A549 (cell line): ENCODE measurements around the gene C11orf68. TPM values are rescaled to one million over a fixed set of nuclear protein-coding genes. Genes with fewer than 3 reads are reported as not detected.

Source experiments
- ATAC-seq, 2 experiments: fragments of 200-7000 bp in 1 of 2; fragments of >200 bp in 1 of 2; cut with Nextera tagmentation in 1 of 2; cut with Tn5 transposase in 1 of 2; 3 replicates each; pipeline versions ENCODE4 v1.8.0 to v1.9.1; 2018 to 2020; ENCODE audit warnings: mild to moderate bottlenecking in 1 of 2, moderate library complexity in 1 of 2
- CTCF ChIA-PET: fragments of 300-600 bp; sonication (Branson Sonifier 250); formaldehyde crosslinking; extraction: SDS; loops from one replicate; lab custom pipeline; 2021; ENCODE audit warnings: antibody characterized with exemption, inconsistent platforms; lab: Yijun Ruan, JAX
- POLR2A ChIA-PET: fragments of 350-600 bp; formaldehyde crosslinking; extraction: SDS; loops from one replicate; lab custom pipeline; 2021; ENCODE audit warnings: antibody characterized with exemption, inconsistent platforms; lab: Yijun Ruan, JAX
- DNase-seq, 2 experiments: peaks; one replicate each; pipeline versions ENCODE4 v3.0.0 to v3.0.0-alpha.2; 2011 to 2016; ENCODE audit warnings: low read depth in 1 of 2, low spot score in 1 of 2
- FAIRE-seq: peaks from 2 replicates; lab custom pipeline; 2011; peaks lifted over from hg19 to GRCh38; lab: Jason Lieb, UNC
- H3K27ac ChIP-seq, 2 experiments: fragments of >200 bp; sonication (Bioruptor Twin); formaldehyde crosslinking; 3 replicates each; pipeline ENCODE4 v1.5.1; 2016 to 2017
- H3K4me1 ChIP-seq: fragments of >200 bp; sonication (Bioruptor Twin); formaldehyde crosslinking; 3 replicates; pipeline ENCODE4 v1.6.1; 2016
- H3K4me2 ChIP-seq: fragments of >200 bp; sonication (Bioruptor Twin); formaldehyde crosslinking; 3 replicates; pipeline ENCODE4 v1.6.1; 2016
- H3K4me3 ChIP-seq: fragments of >200 bp; sonication (Bioruptor Twin); formaldehyde crosslinking; 3 replicates; pipeline ENCODE4 v1.5.1; 2016
- H3K9me3 ChIP-seq: fragments of >200 bp; sonication (Bioruptor Twin); formaldehyde crosslinking; 3 replicates; pipeline ENCODE4 v1.6.1; 2016
- CEBPB ChIP-seq, 2 experiments: fragments of >200 bp in 1 of 2; sonication (Bioruptor Twin) in 1 of 2; formaldehyde crosslinking in 1 of 2; IDR thresholded peaks; 2 replicates each; pipeline ENCODE4 v1.6.1; 2012 to 2016
- CHD2 ChIP-seq: fragments of 150-350 bp; IDR thresholded peaks from 2 replicates; pipeline ENCODE4 v1.6.1; 2014; ENCODE audit warnings: low read length; ENCODE audit not compliant: partially characterized antibody
- CHD4 ChIP-seq: fragments of 200-600 bp; sonication (generic); IDR thresholded peaks from 2 replicates; pipeline ENCODE4 v1.6.1; 2016; ENCODE audit warnings: antibody characterized with exemption, mild to moderate bottlenecking, borderline replicate concordance
- HOXA7 ChIP-seq: fragments of 250-450 bp; sonication (Bioruptor Pico); IDR thresholded peaks from 2 replicates; pipeline ENCODE4 v1.5.0; 2020; ENCODE audit warnings: mild to moderate bottlenecking, moderate library complexity
- MAZ ChIP-seq: fragments of 150-350 bp; IDR thresholded peaks from 2 replicates; pipeline ENCODE4 v1.6.1; 2014; ENCODE audit warnings: antibody characterized with exemption, low read depth, low read length, borderline replicate concordance
- NPAS2 ChIP-seq: fragments of 250-450 bp; sonication (Bioruptor Pico); IDR thresholded peaks from 2 replicates; pipeline ENCODE4 v1.8.0; 2022; ENCODE audit warnings: mild to moderate bottlenecking, moderate library complexity, borderline replicate concordance
- RAD21 ChIP-seq, 2 experiments: fragments of >200 bp in 1 of 2; sonication (Bioruptor Twin) in 1 of 2; formaldehyde crosslinking in 1 of 2; IDR thresholded peaks in 1 of 2; conservative IDR thresholded peaks in 1 of 2; 2 replicates in 1 of 2; 3 replicates in 1 of 2; pipeline ENCODE4 v1.6.1; 2012 to 2018; ENCODE audit warnings: inconsistent platforms in 1 of 2
- WGBS: methylation state at CpG from one replicate; pipeline ENCODE4 v1.1.6; 2017; ENCODE audit errors: missing lambda C conversion rate; 5-methylcytosine and 5-hydroxymethylcytosine counted together
- polyA plus RNA-seq, 4 experiments: library from polyadenylated mRNA; depleted of rRNA in 3 of 4; stranded (reverse); fragments of >200 nt; fragmentation: RNase III in 1 of 4; extraction: RNeasy Plus Mini Kit Qiagen cat#74134 plus additional on column Dnase treatment in 1 of 4; gene quantifications; 2 replicates in 3 of 4; 3 replicates in 1 of 4; pipeline ENCODE4 v1.2.3, GENCODE V29; 2011 to 2017
- TF ChIP-seq, protein P1 (sequence below): IDR thresholded peaks from 2 replicates; pipeline ENCODE4 v1.6.1; 2012; ENCODE audit warnings: low read depth, borderline replicate concordance
- TF ChIP-seq, protein P2 (sequence below): fragments of >200 bp; sonication (Bioruptor Twin); formaldehyde crosslinking; IDR thresholded peaks from 3 replicates; pipeline ENCODE4 v1.5.1; 2016
- TF ChIP-seq, protein P3 (sequence below): fragments of 250-450 bp; sonication (Bioruptor Pico); IDR thresholded peaks from 2 replicates; pipeline ENCODE4 v1.5.0; 2020; ENCODE audit warnings: low read depth, mild to moderate bottlenecking, moderate library complexity
- TF ChIP-seq, protein P4 (sequence below): fragments of 250-450 bp; sonication (Bioruptor Pico); IDR thresholded peaks from 2 replicates; pipeline ENCODE4 v1.5.0; 2021; ENCODE audit warnings: mild to moderate bottlenecking, moderate library complexity, borderline replicate concordance
- TF ChIP-seq, protein P5 (sequence below): IDR thresholded peaks from 2 replicates; pipeline ENCODE4 v1.6.1; 2012
- TF ChIP-seq, protein P6 (sequence below): fragments of >200 bp; sonication (Bioruptor Twin); formaldehyde crosslinking; IDR thresholded peaks from 3 replicates; pipeline ENCODE4 v1.6.1; 2016
- TF ChIP-seq, protein P7 (sequence below): fragments of 450-650 bp; IDR thresholded peaks from 2 replicates; pipeline ENCODE4 v1.6.1; 2014; ENCODE audit warnings: antibody characterized with exemption

C11orf68 gene
- polyA plus RNA-seq, 2 of the 4 experiments (the other 2 are of a cell fraction): 10.6 to 17.0 TPM

DNA sequence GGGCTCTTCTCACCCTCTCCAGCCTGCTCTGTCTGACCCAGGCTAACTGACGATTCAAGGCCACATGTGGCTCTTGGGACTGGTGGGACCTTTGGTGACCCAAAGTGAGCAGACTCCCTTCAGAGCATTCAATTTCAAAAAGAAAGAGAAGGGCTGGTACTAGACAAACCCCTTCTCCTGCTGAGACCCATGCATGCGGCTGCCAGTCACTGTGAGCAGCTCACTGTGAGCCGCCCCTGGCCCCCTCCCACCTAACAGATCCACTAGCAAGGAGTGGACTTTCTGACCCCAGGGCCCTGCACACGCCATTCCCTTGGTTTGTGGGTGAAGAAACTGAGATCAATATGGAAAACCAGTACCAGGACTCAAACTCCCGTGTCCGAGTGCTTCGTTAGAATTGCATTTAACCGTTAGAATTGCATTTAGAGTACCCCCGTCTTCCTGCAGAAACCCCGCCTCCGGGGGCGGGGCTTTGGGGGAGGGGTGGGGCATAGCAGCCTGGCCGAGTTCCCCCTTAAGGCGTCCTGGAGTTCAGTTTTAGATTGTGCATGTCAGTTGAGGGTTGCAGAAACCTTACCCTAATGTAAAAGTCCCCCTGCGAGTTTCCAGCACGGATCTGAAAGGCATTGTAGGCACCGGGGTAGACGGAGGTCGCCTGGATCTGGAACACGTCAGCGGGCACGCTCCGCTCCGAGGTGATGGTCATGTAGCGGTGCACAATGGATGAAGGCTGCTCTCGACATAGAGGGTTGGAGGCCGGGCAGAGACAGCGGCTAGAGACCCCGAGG, 51.4 kb downstream of the C11orf68 start:
- TF ChIP-seq, protein P1, sequence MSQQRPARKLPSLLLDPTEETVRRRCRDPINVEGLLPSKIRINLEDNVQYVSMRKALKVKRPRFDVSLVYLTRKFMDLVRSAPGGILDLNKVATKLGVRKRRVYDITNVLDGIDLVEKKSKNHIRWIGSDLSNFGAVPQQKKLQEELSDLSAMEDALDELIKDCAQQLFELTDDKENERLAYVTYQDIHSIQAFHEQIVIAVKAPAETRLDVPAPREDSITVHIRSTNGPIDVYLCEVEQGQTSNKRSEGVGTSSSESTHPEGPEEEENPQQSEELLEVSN: no peak
- TF ChIP-seq, protein P2, sequence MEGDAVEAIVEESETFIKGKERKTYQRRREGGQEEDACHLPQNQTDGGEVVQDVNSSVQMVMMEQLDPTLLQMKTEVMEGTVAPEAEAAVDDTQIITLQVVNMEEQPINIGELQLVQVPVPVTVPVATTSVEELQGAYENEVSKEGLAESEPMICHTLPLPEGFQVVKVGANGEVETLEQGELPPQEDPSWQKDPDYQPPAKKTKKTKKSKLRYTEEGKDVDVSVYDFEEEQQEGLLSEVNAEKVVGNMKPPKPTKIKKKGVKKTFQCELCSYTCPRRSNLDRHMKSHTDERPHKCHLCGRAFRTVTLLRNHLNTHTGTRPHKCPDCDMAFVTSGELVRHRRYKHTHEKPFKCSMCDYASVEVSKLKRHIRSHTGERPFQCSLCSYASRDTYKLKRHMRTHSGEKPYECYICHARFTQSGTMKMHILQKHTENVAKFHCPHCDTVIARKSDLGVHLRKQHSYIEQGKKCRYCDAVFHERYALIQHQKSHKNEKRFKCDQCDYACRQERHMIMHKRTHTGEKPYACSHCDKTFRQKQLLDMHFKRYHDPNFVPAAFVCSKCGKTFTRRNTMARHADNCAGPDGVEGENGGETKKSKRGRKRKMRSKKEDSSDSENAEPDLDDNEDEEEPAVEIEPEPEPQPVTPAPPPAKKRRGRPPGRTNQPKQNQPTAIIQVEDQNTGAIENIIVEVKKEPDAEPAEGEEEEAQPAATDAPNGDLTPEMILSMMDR: no peak
- TF ChIP-seq, protein P3, sequence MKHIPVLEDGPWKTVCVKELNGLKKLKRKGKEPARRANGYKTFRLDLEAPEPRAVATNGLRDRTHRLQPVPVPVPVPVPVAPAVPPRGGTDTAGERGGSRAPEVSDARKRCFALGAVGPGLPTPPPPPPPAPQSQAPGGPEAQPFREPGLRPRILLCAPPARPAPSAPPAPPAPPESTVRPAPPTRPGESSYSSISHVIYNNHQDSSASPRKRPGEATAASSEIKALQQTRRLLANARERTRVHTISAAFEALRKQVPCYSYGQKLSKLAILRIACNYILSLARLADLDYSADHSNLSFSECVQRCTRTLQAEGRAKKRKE (CRISPR knock-in tag): no peak
- TF ChIP-seq NPAS2: no peak
- TF ChIP-seq, protein P4, sequence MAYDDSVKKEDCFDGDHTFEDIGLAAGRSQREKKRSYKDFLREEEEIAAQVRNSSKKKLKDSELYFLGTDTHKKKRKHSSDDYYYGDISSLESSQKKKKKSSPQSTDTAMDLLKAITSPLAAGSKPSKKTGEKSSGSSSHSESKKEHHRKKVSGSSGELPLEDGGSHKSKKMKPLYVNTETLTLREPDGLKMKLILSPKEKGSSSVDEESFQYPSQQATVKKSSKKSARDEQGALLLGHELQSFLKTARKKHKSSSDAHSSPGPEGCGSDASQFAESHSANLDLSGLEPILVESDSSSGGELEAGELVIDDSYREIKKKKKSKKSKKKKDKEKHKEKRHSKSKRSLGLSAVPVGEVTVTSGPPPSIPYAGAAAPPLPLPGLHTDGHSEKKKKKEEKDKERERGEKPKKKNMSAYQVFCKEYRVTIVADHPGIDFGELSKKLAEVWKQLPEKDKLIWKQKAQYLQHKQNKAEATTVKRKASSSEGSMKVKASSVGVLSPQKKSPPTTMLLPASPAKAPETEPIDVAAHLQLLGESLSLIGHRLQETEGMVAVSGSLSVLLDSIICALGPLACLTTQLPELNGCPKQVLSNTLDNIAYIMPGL (CRISPR knock-in tag): no peak
- TF ChIP-seq CEBPB (IDR thresholded peaks at IDR 0.05): no peak
- TF ChIP-seq MAZ: no peak
- TF ChIP-seq CHD2: no peak
- TF ChIP-seq, protein P5, sequence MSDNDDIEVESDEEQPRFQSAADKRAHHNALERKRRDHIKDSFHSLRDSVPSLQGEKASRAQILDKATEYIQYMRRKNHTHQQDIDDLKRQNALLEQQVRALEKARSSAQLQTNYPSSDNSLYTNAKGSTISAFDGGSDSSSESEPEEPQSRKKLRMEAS: no peak
- TF ChIP-seq, protein P6, sequence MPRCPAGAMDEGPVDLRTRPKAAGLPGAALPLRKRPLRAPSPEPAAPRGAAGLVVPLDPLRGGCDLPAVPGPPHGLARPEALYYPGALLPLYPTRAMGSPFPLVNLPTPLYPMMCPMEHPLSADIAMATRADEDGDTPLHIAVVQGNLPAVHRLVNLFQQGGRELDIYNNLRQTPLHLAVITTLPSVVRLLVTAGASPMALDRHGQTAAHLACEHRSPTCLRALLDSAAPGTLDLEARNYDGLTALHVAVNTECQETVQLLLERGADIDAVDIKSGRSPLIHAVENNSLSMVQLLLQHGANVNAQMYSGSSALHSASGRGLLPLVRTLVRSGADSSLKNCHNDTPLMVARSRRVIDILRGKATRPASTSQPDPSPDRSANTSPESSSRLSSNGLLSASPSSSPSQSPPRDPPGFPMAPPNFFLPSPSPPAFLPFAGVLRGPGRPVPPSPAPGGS: no peak
- TF ChIP-seq RAD21 (conservative IDR thresholded peaks at IDR 0.05 in 1 of 2, IDR thresholded peaks at IDR 0.05 in 1 of 2): no peak
- TF ChIP-seq CHD4: no peak
- TF ChIP-seq, protein P7, sequence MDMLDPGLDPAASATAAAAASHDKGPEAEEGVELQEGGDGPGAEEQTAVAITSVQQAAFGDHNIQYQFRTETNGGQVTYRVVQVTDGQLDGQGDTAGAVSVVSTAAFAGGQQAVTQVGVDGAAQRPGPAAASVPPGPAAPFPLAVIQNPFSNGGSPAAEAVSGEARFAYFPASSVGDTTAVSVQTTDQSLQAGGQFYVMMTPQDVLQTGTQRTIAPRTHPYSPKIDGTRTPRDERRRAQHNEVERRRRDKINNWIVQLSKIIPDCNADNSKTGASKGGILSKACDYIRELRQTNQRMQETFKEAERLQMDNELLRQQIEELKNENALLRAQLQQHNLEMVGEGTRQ: no peak
- no peak for TF ChIP-seq HOXA7 (CRISPR knock-in tag)
- H3K4me1 ChIP-seq: no peaks in the 10 kb centered on the region
- ChIA-PET CTCF (interaction anchor here (0.9 to 7.5 kb wide), 9 partner anchors 7 to 156 kb away, joined by 3 to 158 read pairs (median 5); partner anchors contain the start of genes CCDC85B, CFL1, FIBP and KAT5), POLR2A (interaction anchor here (1.1 to 2.9 kb wide), 2 partner anchors 8 to 9 kb away, joined by 4 to 15 read pairs; partner anchors contain the start of genes CFL1 and MUS81)
- H3K4me3 ChIP-seq: no peak overlapping the region
- DNase-seq (no peak), ATAC-seq (no peak), FAIRE-seq (no peak)
- H3K9me3 ChIP-seq: no peaks in the 10 kb centered on the region
- H3K27ac ChIP-seq: no peak overlapping the region
- 79% methylated on average over 29 of the region's 29 CpGs for WGBS
- H3K4me2 ChIP-seq: no peak overlapping the region

Other genes with a start within 250 kb of the C11orf68 start
- gene KAT5, start 206.8 kb downstream of the C11orf68 start, polyA plus RNA-seq (2011; rRNA removed): 25.8 and 34.6 TPM in 2 replicates
- gene KAT5, start 206.8 kb downstream of the C11orf68 start, polyA plus RNA-seq (2017; fragmentation: RNase III; extraction: RNeasy Plus Mini Kit Qiagen cat#74134 plus additional on column Dnase treatment): 39.8 to 44.7 TPM (median 41.2 TPM) in 3 replicates
- 15.1 and 15.8 TPM in 2 replicates for gene RNASEH2C, start 198.3 kb downstream of the C11orf68 start, polyA plus RNA-seq (2011; rRNA removed)
- 36.4 to 39.3 TPM (median 36.9 TPM) in 3 replicates for gene RNASEH2C, start 198.3 kb downstream of the C11orf68 start, polyA plus RNA-seq (2017; fragmentation: RNase III; extraction: RNeasy Plus Mini Kit Qiagen cat#74134 plus additional on column Dnase treatment)
- 5.2 and 5.8 TPM in 2 replicates for gene AP5B1, start 138.1 kb downstream of the C11orf68 start, polyA plus RNA-seq (2011; rRNA removed)
- gene AP5B1, start 138.1 kb downstream of the C11orf68 start, polyA plus RNA-seq (2017; fragmentation: RNase III; extraction: RNeasy Plus Mini Kit Qiagen cat#74134 plus additional on column Dnase treatment): 9.0 to 10.2 TPM (median 9.2 TPM) in 3 replicates
- not detected in 2 replicates for gene OVOL1, start 132.0 kb downstream of the C11orf68 start, polyA plus RNA-seq (2011; rRNA removed)
- gene OVOL1, start 132.0 kb downstream of the C11orf68 start, polyA plus RNA-seq (2017; fragmentation: RNase III; extraction: RNeasy Plus Mini Kit Qiagen cat#74134 plus additional on column Dnase treatment): not detected in 3 replicates
- gene SNX32, start 85.1 kb downstream of the C11orf68 start, polyA plus RNA-seq (2011; rRNA removed): not detected in 2 replicates
- 0.04 to 0.08 TPM (median 0.05 TPM) in 3 replicates for gene SNX32, start 85.1 kb downstream of the C11orf68 start, polyA plus RNA-seq (2017; fragmentation: RNase III; extraction: RNeasy Plus Mini Kit Qiagen cat#74134 plus additional on column Dnase treatment)
- gene CFL1, start 60.9 kb downstream of the C11orf68 start, polyA plus RNA-seq (2011; rRNA removed): 1,346 and 1,591 TPM in 2 replicates
- gene CFL1, start 60.9 kb downstream of the C11orf68 start, polyA plus RNA-seq (2017; fragmentation: RNase III; extraction: RNeasy Plus Mini Kit Qiagen cat#74134 plus additional on column Dnase treatment): 1,780 to 1,825 TPM (median 1,795 TPM) in 3 replicates
- 27.8 and 30.5 TPM in 2 replicates for gene MUS81, start 58.6 kb downstream of the C11orf68 start, polyA plus RNA-seq (2011; rRNA removed)
- 33.4 to 34.9 TPM (median 34.2 TPM) in 3 replicates for gene MUS81, start 58.6 kb downstream of the C11orf68 start, polyA plus RNA-seq (2017; fragmentation: RNase III; extraction: RNeasy Plus Mini Kit Qiagen cat#74134 plus additional on column Dnase treatment)
- gene EFEMP2, start 46.3 kb downstream of the C11orf68 start, polyA plus RNA-seq (2011; rRNA removed): 0.89 and 1.3 TPM in 2 replicates
- 0.98 to 1.5 TPM (median 1.4 TPM) in 3 replicates for gene EFEMP2, start 46.3 kb downstream of the C11orf68 start, polyA plus RNA-seq (2017; fragmentation: RNase III; extraction: RNeasy Plus Mini Kit Qiagen cat#74134 plus additional on column Dnase treatment)
- gene CTSW, start 39.2 kb downstream of the C11orf68 start, polyA plus RNA-seq (2011; rRNA removed): not detected in 2 replicates
- gene CTSW, start 39.2 kb downstream of the C11orf68 start, polyA plus RNA-seq (2017; fragmentation: RNase III; extraction: RNeasy Plus Mini Kit Qiagen cat#74134 plus additional on column Dnase treatment): not detected in 3 replicates
- gene FIBP, start 30.6 kb downstream of the C11orf68 start, polyA plus RNA-seq (2011; rRNA removed): 72.2 and 83.0 TPM in 2 replicates
- 60.4 to 66.2 TPM (median 65.3 TPM) in 3 replicates for gene FIBP, start 30.6 kb downstream of the C11orf68 start, polyA plus RNA-seq (2017; fragmentation: RNase III; extraction: RNeasy Plus Mini Kit Qiagen cat#74134 plus additional on column Dnase treatment)
- gene CCDC85B, start 28.4 kb downstream of the C11orf68 start, polyA plus RNA-seq (2011; rRNA removed): 5.4 and 7.3 TPM in 2 replicates
- gene CCDC85B, start 28.4 kb downstream of the C11orf68 start, polyA plus RNA-seq (2017; fragmentation: RNase III; extraction: RNeasy Plus Mini Kit Qiagen cat#74134 plus additional on column Dnase treatment): 24.3 to 35.2 TPM (median 27.5 TPM) in 3 replicates
- gene FOSL1, start 18.7 kb downstream of the C11orf68 start, polyA plus RNA-seq (2011; rRNA removed): 6.7 and 9.6 TPM in 2 replicates
- 24.1 to 55.8 TPM (median 24.1 TPM) in 3 replicates for gene FOSL1, start 18.7 kb downstream of the C11orf68 start, polyA plus RNA-seq (2017; fragmentation: RNase III; extraction: RNeasy Plus Mini Kit Qiagen cat#74134 plus additional on column Dnase treatment)
- gene DRAP1, start 364 bp upstream of the C11orf68 start, polyA plus RNA-seq (2011; rRNA removed): 27.8 and 73.7 TPM in 2 replicates
- gene DRAP1, start 364 bp upstream of the C11orf68 start, polyA plus RNA-seq (2017; fragmentation: RNase III; extraction: RNeasy Plus Mini Kit Qiagen cat#74134 plus additional on column Dnase treatment): 143 to 187 TPM (median 143 TPM) in 3 replicates
- gene TSGA10IP, start 26.4 kb upstream of the C11orf68 start, polyA plus RNA-seq (2011; rRNA removed): not detected in 2 replicates
- gene TSGA10IP, start 26.4 kb upstream of the C11orf68 start, polyA plus RNA-seq (2017; fragmentation: RNase III; extraction: RNeasy Plus Mini Kit Qiagen cat#74134 plus additional on column Dnase treatment): not detected in 3 replicates
- 15.1 and 22.0 TPM in 2 replicates for gene SART1, start 42.7 kb upstream of the C11orf68 start, polyA plus RNA-seq (2011; rRNA removed)
- gene SART1, start 42.7 kb upstream of the C11orf68 start, polyA plus RNA-seq (2017; fragmentation: RNase III; extraction: RNeasy Plus Mini Kit Qiagen cat#74134 plus additional on column Dnase treatment): 52.8 to 62.8 TPM (median 53.8 TPM) in 3 replicates
- gene EIF1AD, start 83.1 kb upstream of the C11orf68 start, polyA plus RNA-seq (2011; rRNA removed): 38.6 and 42.0 TPM in 2 replicates
- 39.8 to 44.6 TPM (median 41.0 TPM) in 3 replicates for gene EIF1AD, start 83.1 kb upstream of the C11orf68 start, polyA plus RNA-seq (2017; fragmentation: RNase III; extraction: RNeasy Plus Mini Kit Qiagen cat#74134 plus additional on column Dnase treatment)
- gene BANF1, start 83.4 kb upstream of the C11orf68 start, polyA plus RNA-seq (2011; rRNA removed): 385 and 399 TPM in 2 replicates
- gene BANF1, start 83.4 kb upstream of the C11orf68 start, polyA plus RNA-seq (2017; fragmentation: RNase III; extraction: RNeasy Plus Mini Kit Qiagen cat#74134 plus additional on column Dnase treatment): 304 to 315 TPM (median 309 TPM) in 3 replicates
- gene CST6, start 92.9 kb upstream of the C11orf68 start, polyA plus RNA-seq (2011; rRNA removed): not detected in 2 replicates
- gene CST6, start 92.9 kb upstream of the C11orf68 start, polyA plus RNA-seq (2017; fragmentation: RNase III; extraction: RNeasy Plus Mini Kit Qiagen cat#74134 plus additional on column Dnase treatment): not detected in 3 replicates
- 0.54 and 0.97 TPM in 2 replicates for gene CATSPER1, start 107.4 kb upstream of the C11orf68 start, polyA plus RNA-seq (2011; rRNA removed)
- 0.46 to 0.75 TPM (median 0.70 TPM) in 3 replicates for gene CATSPER1, start 107.4 kb upstream of the C11orf68 start, polyA plus RNA-seq (2017; fragmentation: RNase III; extraction: RNeasy Plus Mini Kit Qiagen cat#74134 plus additional on column Dnase treatment)
- gene GAL3ST3, start 130.1 kb upstream of the C11orf68 start, polyA plus RNA-seq (2011; rRNA removed): not detected in 2 replicates
- not detected in 3 replicates for gene GAL3ST3, start 130.1 kb upstream of the C11orf68 start, polyA plus RNA-seq (2017; fragmentation: RNase III; extraction: RNeasy Plus Mini Kit Qiagen cat#74134 plus additional on column Dnase treatment)
- gene SF3B2, start 133.3 kb upstream of the C11orf68 start, polyA plus RNA-seq (2011; rRNA removed): 107 and 108 TPM in 2 replicates
- gene SF3B2, start 133.3 kb upstream of the C11orf68 start, polyA plus RNA-seq (2017; fragmentation: RNase III; extraction: RNeasy Plus Mini Kit Qiagen cat#74134 plus additional on column Dnase treatment): 169 to 184 TPM (median 182 TPM) in 3 replicates
- gene PACS1, start 151.2 kb upstream of the C11orf68 start, polyA plus RNA-seq (2011; rRNA removed): 48.2 and 71.7 TPM in 2 replicates
- gene PACS1, start 151.2 kb upstream of the C11orf68 start, polyA plus RNA-seq (2017; fragmentation: RNase III; extraction: RNeasy Plus Mini Kit Qiagen cat#74134 plus additional on column Dnase treatment): 49.4 to 64.0 TPM (median 59.1 TPM) in 3 replicates